ENCODE results near the gene PAQR4. TPM values are rescaled to one million over a fixed set of nuclear protein-coding genes. Genes with fewer than 3 reads are reported as not detected.

The PAQR4 gene
- total and polyA plus RNA-seq, 2 of the 13 experiments (the other 11 are each of a cell fraction or from before 2014, with no cell fraction given): 15.9 to 24.8 TPM

DNA sequence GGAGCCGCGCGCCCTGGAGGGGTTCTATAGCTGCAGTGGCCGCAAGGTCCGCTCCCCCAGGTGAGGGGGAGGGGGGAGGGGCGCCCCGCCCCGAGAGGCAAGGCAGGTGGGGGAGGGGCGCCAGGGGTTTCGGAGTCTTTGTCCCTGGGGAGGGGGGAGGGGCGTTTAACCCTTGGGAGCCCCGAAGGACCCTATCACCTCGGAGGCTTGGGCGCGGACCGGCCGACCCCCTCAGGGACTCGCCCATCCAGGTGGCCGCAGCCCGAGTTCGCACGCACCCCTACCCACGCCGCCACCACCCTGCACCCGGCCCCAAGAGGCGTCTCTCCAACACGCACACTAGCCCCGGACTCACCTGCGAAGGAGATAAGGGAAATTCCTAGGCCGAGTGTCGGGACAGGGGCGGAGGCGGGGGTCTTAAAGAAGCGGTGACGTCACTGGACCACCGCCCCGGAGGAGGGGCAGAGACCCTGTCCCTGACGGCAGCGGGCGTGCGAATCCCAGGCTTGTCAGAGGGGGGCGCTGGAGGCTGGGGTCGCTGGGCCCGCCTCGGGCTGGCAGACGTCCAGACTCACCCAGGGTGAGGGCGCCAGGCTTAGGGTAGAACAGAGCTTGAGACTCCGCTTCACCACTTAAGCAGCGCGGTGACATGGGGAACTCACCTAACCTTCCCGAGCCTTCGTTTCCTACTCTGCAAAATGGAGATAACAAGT lies 48.8 kb downstream of the PAQR4 start, which contains the start of gene CLDN6 (continued):
- TF ChIP-seq ZNF724P (CRISPR knock-in tag; IDR thresholded peaks at IDR 0.05; ENCODE audit: borderline replicate concordance) (no peak), GABPB1 (CRISPR knock-in tag; IDR thresholded peaks at IDR 0.05) (peak; percentile 36; the same call in 1 of the 2 replicates), PHF20 (CRISPR knock-in tag; IDR thresholded peaks at IDR 0.05) (no peak), MBNL3 (CRISPR knock-in tag; conservative IDR thresholded peaks at IDR 0.05) (no peak), ZNF251 (CRISPR knock-in tag; IDR thresholded peaks at IDR 0.05) (no peak), SOX5 (CRISPR knock-in tag; IDR thresholded peaks at IDR 0.05; ENCODE audit: borderline replicate concordance) (no peak), ATAD3A (CRISPR knock-in tag; IDR thresholded peaks at IDR 0.05) (no peak), ZBTB42 (CRISPR knock-in tag; IDR thresholded peaks at IDR 0.05) (no peak), ZNF713 (CRISPR knock-in tag; IDR thresholded peaks at IDR 0.05) (no peak), ZNF331 (CRISPR knock-in tag; IDR thresholded peaks at IDR 0.05) (no peak), ZNF326 (CRISPR knock-in tag; IDR thresholded peaks at IDR 0.05; ENCODE audit: borderline replicate concordance) (no peak), KDM5B (CRISPR knock-in tag; IDR thresholded peaks at IDR 0.05; ENCODE audit: borderline replicate concordance) (no peak), DPF2 (CRISPR knock-in tag; IDR thresholded peaks at IDR 0.05; ENCODE audit: borderline replicate concordance, low read depth) (no peak), XRCC5 (optimal IDR thresholded peaks at IDR 0.05; ENCODE audit: low read length) (peak; percentile 80), ZNF670 (CRISPR knock-in tag; IDR thresholded peaks at IDR 0.05; ENCODE audit: borderline replicate concordance) (no peak), PAX8 (CRISPR knock-in tag; IDR thresholded peaks at IDR 0.05; ENCODE audit: borderline replicate concordance) (no peak), ZFP1 (CRISPR knock-in tag; IDR thresholded peaks at IDR 0.05) (no peak), ETV5 (CRISPR knock-in tag; IDR thresholded peaks at IDR 0.05; ENCODE audit: borderline replicate concordance) (0 out of 2 replicates have a peak, but pooled peaks have one; percentile 18), ZNF556 (CRISPR knock-in tag; IDR thresholded peaks at IDR 0.05; ENCODE audit: borderline replicate concordance) (no peak), HOXA9 (CRISPR knock-in tag; IDR thresholded peaks at IDR 0.05; ENCODE audit: borderline replicate concordance) (no peak), ZNF652 (CRISPR knock-in tag; IDR thresholded peaks at IDR 0.05; ENCODE audit: borderline replicate concordance, low read depth) (peak; percentile 62), ZNF746 (CRISPR knock-in tag; IDR thresholded peaks at IDR 0.05) (no peak)
- TF ChIP-seq, protein P1, sequence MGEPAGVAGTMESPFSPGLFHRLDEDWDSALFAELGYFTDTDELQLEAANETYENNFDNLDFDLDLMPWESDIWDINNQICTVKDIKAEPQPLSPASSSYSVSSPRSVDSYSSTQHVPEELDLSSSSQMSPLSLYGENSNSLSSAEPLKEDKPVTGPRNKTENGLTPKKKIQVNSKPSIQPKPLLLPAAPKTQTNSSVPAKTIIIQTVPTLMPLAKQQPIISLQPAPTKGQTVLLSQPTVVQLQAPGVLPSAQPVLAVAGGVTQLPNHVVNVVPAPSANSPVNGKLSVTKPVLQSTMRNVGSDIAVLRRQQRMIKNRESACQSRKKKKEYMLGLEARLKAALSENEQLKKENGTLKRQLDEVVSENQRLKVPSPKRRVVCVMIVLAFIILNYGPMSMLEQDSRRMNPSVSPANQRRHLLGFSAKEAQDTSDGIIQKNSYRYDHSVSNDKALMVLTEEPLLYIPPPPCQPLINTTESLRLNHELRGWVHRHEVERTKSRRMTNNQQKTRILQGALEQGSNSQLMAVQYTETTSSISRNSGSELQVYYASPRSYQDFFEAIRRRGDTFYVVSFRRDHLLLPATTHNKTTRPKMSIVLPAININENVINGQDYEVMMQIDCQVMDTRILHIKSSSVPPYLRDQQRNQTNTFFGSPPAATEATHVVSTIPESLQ (CRISPR knock-in tag; conservative IDR thresholded peaks at IDR 0.05): no peak
- TF ChIP-seq, protein P2, sequence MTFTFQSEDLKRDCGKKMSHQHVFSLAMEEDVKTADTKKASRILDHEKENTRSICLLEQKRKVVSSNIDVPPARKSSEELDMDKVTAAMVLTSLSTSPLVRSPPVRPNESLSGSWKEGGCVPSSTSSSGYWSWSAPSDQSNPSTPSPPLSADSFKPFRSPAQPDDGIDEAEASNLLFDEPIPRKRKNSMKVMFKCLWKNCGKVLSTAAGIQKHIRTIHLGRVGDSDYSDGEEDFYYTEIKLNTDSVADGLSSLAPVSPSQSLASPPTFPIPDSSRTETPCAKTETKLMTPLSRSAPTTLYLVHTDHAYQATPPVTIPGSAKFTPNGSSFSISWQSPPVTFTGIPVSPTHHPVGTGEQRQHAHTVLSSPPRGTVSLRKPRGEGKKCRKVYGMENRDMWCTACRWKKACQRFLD (CRISPR knock-in tag; IDR thresholded peaks at IDR 0.05; ENCODE audit: borderline replicate concordance): no peak
- TF ChIP-seq, protein P3, sequence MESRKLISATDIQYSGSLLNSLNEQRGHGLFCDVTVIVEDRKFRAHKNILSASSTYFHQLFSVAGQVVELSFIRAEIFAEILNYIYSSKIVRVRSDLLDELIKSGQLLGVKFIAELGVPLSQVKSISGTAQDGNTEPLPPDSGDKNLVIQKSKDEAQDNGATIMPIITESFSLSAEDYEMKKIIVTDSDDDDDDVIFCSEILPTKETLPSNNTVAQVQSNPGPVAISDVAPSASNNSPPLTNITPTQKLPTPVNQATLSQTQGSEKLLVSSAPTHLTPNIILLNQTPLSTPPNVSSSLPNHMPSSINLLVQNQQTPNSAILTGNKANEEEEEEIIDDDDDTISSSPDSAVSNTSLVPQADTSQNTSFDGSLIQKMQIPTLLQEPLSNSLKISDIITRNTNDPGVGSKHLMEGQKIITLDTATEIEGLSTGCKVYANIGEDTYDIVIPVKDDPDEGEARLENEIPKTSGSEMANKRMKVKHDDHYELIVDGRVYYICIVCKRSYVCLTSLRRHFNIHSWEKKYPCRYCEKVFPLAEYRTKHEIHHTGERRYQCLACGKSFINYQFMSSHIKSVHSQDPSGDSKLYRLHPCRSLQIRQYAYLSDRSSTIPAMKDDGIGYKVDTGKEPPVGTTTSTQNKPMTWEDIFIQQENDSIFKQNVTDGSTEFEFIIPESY (CRISPR knock-in tag; IDR thresholded peaks at IDR 0.05): peak; percentile 97
- TF ChIP-seq, protein P4, sequence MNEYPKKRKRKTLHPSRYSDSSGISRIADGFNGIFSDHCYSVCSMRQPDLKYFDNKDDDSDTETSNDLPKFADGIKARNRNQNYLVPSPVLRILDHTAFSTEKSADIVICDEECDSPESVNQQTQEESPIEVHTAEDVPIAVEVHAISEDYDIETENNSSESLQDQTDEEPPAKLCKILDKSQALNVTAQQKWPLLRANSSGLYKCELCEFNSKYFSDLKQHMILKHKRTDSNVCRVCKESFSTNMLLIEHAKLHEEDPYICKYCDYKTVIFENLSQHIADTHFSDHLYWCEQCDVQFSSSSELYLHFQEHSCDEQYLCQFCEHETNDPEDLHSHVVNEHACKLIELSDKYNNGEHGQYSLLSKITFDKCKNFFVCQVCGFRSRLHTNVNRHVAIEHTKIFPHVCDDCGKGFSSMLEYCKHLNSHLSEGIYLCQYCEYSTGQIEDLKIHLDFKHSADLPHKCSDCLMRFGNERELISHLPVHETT (CRISPR knock-in tag; conservative IDR thresholded peaks at IDR 0.05): no peak
